Astrocyte (in vitro differentiated cells and primary cell): ENCODE results near the gene PRR36. TPM values are rescaled to one million over a fixed set of nuclear protein-coding genes. Genes with fewer than 3 reads are reported as not detected.
A peak's percentile ranks its signal among the peaks of the same experiment; 100 is the strongest.

Source experiments
- DNase-seq: peaks from one replicate; pipeline ENCODE4 v3.0.0-alpha.2; 2010; ENCODE audit warnings: low read depth
- FAIRE-seq: peaks from 2 replicates; lab custom pipeline; 2011; peaks lifted over from hg19 to GRCh38; lab: Jason Lieb, UNC
- H2AFZ ChIP-seq: 2 replicates; pipeline ENCODE4 v1.6.0; 2012; ENCODE audit warnings: low read depth, low read length, inconsistent platforms
- H3K27ac ChIP-seq: 2 replicates; pipeline ENCODE4 v1.5.1; 2011; ENCODE audit warnings: low read depth, low read length, inconsistent platforms
- H3K27me3 ChIP-seq: 2 replicates; pipeline ENCODE4 v1.6.0; 2011; ENCODE audit warnings: low read length, inconsistent platforms; ENCODE audit not compliant: insufficient read depth
- H3K36me3 ChIP-seq: 2 replicates; pipeline ENCODE4 v1.5.1; 2011; ENCODE audit warnings: low read length, inconsistent platforms; ENCODE audit not compliant: insufficient read depth
- H3K4me1 ChIP-seq: 2 replicates; pipeline ENCODE4 v1.5.1; 2011; ENCODE audit warnings: low read length, inconsistent platforms; ENCODE audit not compliant: insufficient read depth
- H3K4me2 ChIP-seq: 2 replicates; pipeline ENCODE4 v1.6.0; 2012; ENCODE audit warnings: low read length, inconsistent platforms
- H3K4me3 ChIP-seq: 2 replicates; pipeline ENCODE4 v1.5.1; 2011; ENCODE audit warnings: low read depth, mild to moderate bottlenecking, low read length, inconsistent platforms; ENCODE audit not compliant: insufficient read depth
- H3K79me2 ChIP-seq: 2 replicates; pipeline ENCODE4 v1.6.0; 2012; ENCODE audit warnings: mild to moderate bottlenecking, low read length, inconsistent platforms; ENCODE audit not compliant: insufficient read depth
- H3K9ac ChIP-seq: 2 replicates; pipeline ENCODE4 v1.6.0; 2012; ENCODE audit warnings: mild to moderate bottlenecking, low read length, inconsistent platforms
- H3K9me3 ChIP-seq: 2 replicates; pipeline ENCODE4 v1.5.1; 2012; ENCODE audit warnings: low read depth, mild to moderate bottlenecking, low read length, inconsistent platforms; ENCODE audit not compliant: insufficient read depth
- H4K20me1 ChIP-seq: 2 replicates; pipeline ENCODE4 v1.6.0; 2012; ENCODE audit warnings: low read length, inconsistent platforms; ENCODE audit not compliant: insufficient read depth
- H3K27ac Mint-ChIP-seq: one replicate; pipeline ENCODE4 v1.8.0; 2021; ENCODE audit warnings: mild to moderate bottlenecking, mixed read lengths; ENCODE audit not compliant: unreplicated experiment
- H3K27me3 Mint-ChIP-seq: one replicate; pipeline ENCODE4 v1.8.0; 2021; ENCODE audit warnings: low read depth, mixed read lengths; ENCODE audit not compliant: unreplicated experiment
- H3K36me3 Mint-ChIP-seq: one replicate; pipeline ENCODE4 v1.8.0; 2021; ENCODE audit warnings: low read depth, mixed read lengths; ENCODE audit not compliant: unreplicated experiment
- H3K4me1 Mint-ChIP-seq: one replicate; pipeline ENCODE4 v1.8.0; 2021; ENCODE audit warnings: low read depth, mixed read lengths; ENCODE audit not compliant: unreplicated experiment
- H3K4me3 Mint-ChIP-seq: one replicate; pipeline ENCODE4 v1.8.0; 2021; ENCODE audit warnings: mild to moderate bottlenecking, moderate library complexity, mixed read lengths; ENCODE audit not compliant: unreplicated experiment
- H3K9me3 Mint-ChIP-seq: one replicate; pipeline ENCODE4 v1.8.0; 2021; ENCODE audit warnings: mild to moderate bottlenecking, mixed read lengths; ENCODE audit not compliant: unreplicated experiment
- CTCF ChIP-seq: IDR thresholded peaks from 2 replicates; pipeline ENCODE4 v1.5.1; 2011; ENCODE audit warnings: low read depth, mild to moderate bottlenecking, inconsistent platforms, low read length, moderate library complexity; ENCODE audit not compliant: insufficient read depth
- EZH2 ChIP-seq: IDR thresholded peaks from 2 replicates; pipeline ENCODE4 v1.6.1; 2012; ENCODE audit warnings: mild to moderate bottlenecking, low read length, inconsistent platforms; ENCODE audit not compliant: insufficient read depth
- total RNA-seq: library from RNA; stranded (reverse); gene quantifications from 2 replicates; pipeline ENCODE4 v1.2.1, GENCODE V29; 2021

The PRR36 gene
- total RNA-seq, 1 donor from 2014 or later = 1.3 TPM

GRCh38 chr19:7879836-7880235, 5.6 kb upstream of the PRR36 start:
- peaks cover 4% of the 10 kb centered on the region for H3K4me1 Mint-ChIP-seq
- Histone ChIP-seq H3K27me3 (peaks cover under 1% of the 10 kb centered on the region), H3K36me3 (no peaks in the 10 kb centered on the region), H3K4me3 (no peak overlapping the region), H2AFZ (no peak overlapping the region), H3K9ac (no peak overlapping the region), H4K20me1 (no peaks in the 10 kb centered on the region), H3K4me1 (no peaks in the 10 kb centered on the region), H3K79me2 (no peaks in the 10 kb centered on the region), H3K4me2 (no peak overlapping the region), H3K9me3 (peaks cover 4% of the 10 kb centered on the region), H3K27ac (no peak overlapping the region)
- no peak for DNase-seq
- H3K27ac Mint-ChIP-seq = no peak overlapping the region
- no peaks in the 10 kb centered on the region for H3K9me3 Mint-ChIP-seq
- no peaks in the 10 kb centered on the region for H3K36me3 Mint-ChIP-seq
- peaks cover 10% of the 10 kb centered on the region for H3K27me3 Mint-ChIP-seq
- FAIRE-seq = no peak
- no peak overlapping the region for H3K4me3 Mint-ChIP-seq
- TF ChIP-seq CTCF (no peak), EZH2 (no peak)

GRCh38 chr19:7879111-7879807, 5.1 kb upstream of the PRR36 start:
- TF ChIP-seq EZH2 = no peak
- TF ChIP-seq CTCF = no peak
- no peak overlapping the region for H3K27ac ChIP-seq
- H3K36me3 Mint-ChIP-seq = no peaks in the 10 kb centered on the region
- no peak for DNase-seq
- H3K4me3 ChIP-seq = no peak overlapping the region
- no peaks in the 10 kb centered on the region for H3K79me2 ChIP-seq
- peaks cover 6% of the 10 kb centered on the region for H3K27me3 ChIP-seq
- H3K27me3 Mint-ChIP-seq = peaks cover 12% of the 10 kb centered on the region
- H3K9ac ChIP-seq = no peak overlapping the region
- H3K4me2 ChIP-seq = no peak overlapping the region
- no peak overlapping the region for H2AFZ ChIP-seq
- no peaks in the 10 kb centered on the region for H3K9me3 Mint-ChIP-seq
- no peak overlapping the region for H3K4me3 Mint-ChIP-seq
- H3K27ac Mint-ChIP-seq = no peak overlapping the region
- H3K4me1 ChIP-seq = no peaks in the 10 kb centered on the region
- FAIRE-seq = no peak
- H3K9me3 ChIP-seq = peaks cover 4% of the 10 kb centered on the region
- no peaks in the 10 kb centered on the region for H4K20me1 ChIP-seq
- H3K36me3 ChIP-seq = no peaks in the 10 kb centered on the region
- H3K4me1 Mint-ChIP-seq = peaks cover 4% of the 10 kb centered on the region

GRCh38 chr19:7877249-7877836, 3.2 kb upstream of the PRR36 start:
- H3K27me3 ChIP-seq = peaks cover 12% of the 10 kb centered on the region
- H3K4me2 ChIP-seq = no peak overlapping the region
- DNase-seq = no peak
- H3K4me1 ChIP-seq = peaks cover under 1% of the 10 kb centered on the region
- H3K9ac ChIP-seq = no peak overlapping the region
- no peaks in the 10 kb centered on the region for H3K36me3 ChIP-seq
- H3K27ac ChIP-seq = no peak overlapping the region
- Mint-ChIP-seq H3K9me3 (no peaks in the 10 kb centered on the region), H3K36me3 (no peaks in the 10 kb centered on the region), H3K27ac (peak overlapping the region; percentile 77), H3K4me3 (peak overlapping the region; percentile 9), H3K27me3 (peaks cover 14% of the 10 kb centered on the region), H3K4me1 (peaks cover 4% of the 10 kb centered on the region)
- H3K9me3 ChIP-seq = peaks cover 4% of the 10 kb centered on the region
- H4K20me1 ChIP-seq = no peaks in the 10 kb centered on the region
- no peak for FAIRE-seq
- TF ChIP-seq CTCF = no peak
- no peak for TF ChIP-seq EZH2
- H3K79me2 ChIP-seq = no peaks in the 10 kb centered on the region
- no peak overlapping the region for H3K4me3 ChIP-seq
- H2AFZ ChIP-seq = no peak overlapping the region
